Adrenal gland (tissue), 12 donors: ENCODE data around the gene DYSF. TPM values are rescaled to one million over a fixed set of nuclear protein-coding genes. Genes with fewer than 3 reads are reported as not detected.

Experiments
- DNase-seq, 7 donors: peaks; one replicate each; pipeline ENCODE4 v3.0.0-alpha.2; 2019 to 2020
- H3K27ac ChIP-seq, 5 donors: fragments of 200-600 bp; sonication (generic) in 4 of 5; 1 replicate in 3 of 5; 2 replicates in 2 of 5; pipeline versions ENCODE4 v1.5.1 to v1.8.0; 2016 to 2020; ENCODE audit warnings: mild to moderate bottlenecking in 1 of 5
- H3K27me3 ChIP-seq: fragments of 200-600 bp; 2 replicates; pipeline ENCODE4 v1.8.0; 2021
- H3K36me3 ChIP-seq, 2 donors: fragments of 200-600 bp; replicated peaks in 1 of 2; 1 replicate in 1 of 2; 2 replicates in 1 of 2; pipeline versions ENCODE4 v1.5.1 to v1.8.0; 2018 to 2022
- H3K4me1 ChIP-seq, 2 donors: fragments of 200-600 bp; replicated peaks in 1 of 2; 1 replicate in 1 of 2; 2 replicates in 1 of 2; pipeline versions ENCODE4 v1.5.1 to v1.8.0; 2018 to 2021
- H3K4me3 ChIP-seq, 4 donors: fragments of 200-600 bp; sonication (generic) in 3 of 4; one replicate each; pipeline ENCODE4 v1.5.1; 2016 to 2018
- H3K9me3 ChIP-seq, 3 donors: fragments of 200-600 bp; sonication (generic) in 1 of 3; replicated peaks in 1 of 3; 1 replicate in 2 of 3; 2 replicates in 1 of 3; pipeline versions ENCODE4 v1.5.1 to v1.8.0; 2016 to 2021
- CTCF ChIP-seq, 6 experiments: fragments of 450-650 bp in 4 of 6; fragments of 200-600 bp in 2 of 6; sonication (generic) in 1 of 6; IDR thresholded peaks; 1 replicate in 5 of 6; 2 replicates in 1 of 6; pipeline versions ENCODE4 v1.5.1 to v1.8.0; 2016 to 2021; ENCODE audit warnings: antibody characterized with exemption in 6 of 6, mild to moderate bottlenecking in 2 of 6, moderate library complexity in 1 of 6
- POLR2A ChIP-seq, 2 donors: fragments of 450-650 bp; IDR thresholded peaks; one replicate each; pipeline ENCODE4 v1.6.1; 2017; ENCODE audit warnings: antibody characterized with exemption in 2 of 2, mild to moderate bottlenecking in 2 of 2, moderate library complexity in 1 of 2
- WGBS, 4 donors: extraction: QIAGEN DNeasy Blood & Tissue Kit in 2 of 4; methylation state at CpG; one replicate each; pipeline versions ENCODE4 v1.1.5 to v1.1.7; 2013 to 2017; 5-methylcytosine and 5-hydroxymethylcytosine counted together
- intact Hi-C, 2 donors: fragments of 100-400 bp; cut with DNase I; formaldehyde crosslinking; loops; one replicate each; pipeline versions ENCODE4 v1.14.1 to v1.15.0; 2022 to 2023
- polyA plus RNA-seq, 3 donors: library from polyadenylated mRNA; stranded (reverse); fragments of 200-250 nt in 2 of 3; fragments of 350-450 nt in 1 of 3; fragmentation: Illumina TruSeq in 1 of 3; extraction: RNeasy Lipid Tissue Mini Kit (QIAGEN cat#74804) in 1 of 3; gene quantifications; one replicate each; pipeline ENCODE4 v1.2.3, GENCODE V29; 2013 to 2014
- total RNA-seq, 9 donors: library from RNA; depleted of rRNA in 4 of 9; stranded (reverse); fragments of >200 nt in 4 of 9; fragments of 120-200 nt in 1 of 9; fragmentation: NEBNext Ultra II Directional in 1 of 9; extraction: Animal tissue kit (Norgen Biotek cat#: 25700) in 1 of 9; gene quantifications; one replicate each; pipeline versions ENCODE4 v1.1.0 to v1.2.4, GENCODE V29; 2013 to 2023
- donor health status: healthy with polysubstance abuse.
- donor health status: Bipolar disorder and iron deficiency.
- donor health status: DM: yes; HTN: yes; CAD: no.
- donor health status: DM: no; HTN: no; CAD: no.
- donor health status: DM: no; HTN: no; CAD: no.
- donor health status: DM: yes; HTN: yes; CAD: no.

The DYSF gene
- total and polyA plus RNA-seq, 12 donors, result 3.2 to 22.4 (median 15.3) TPM

DNA sequence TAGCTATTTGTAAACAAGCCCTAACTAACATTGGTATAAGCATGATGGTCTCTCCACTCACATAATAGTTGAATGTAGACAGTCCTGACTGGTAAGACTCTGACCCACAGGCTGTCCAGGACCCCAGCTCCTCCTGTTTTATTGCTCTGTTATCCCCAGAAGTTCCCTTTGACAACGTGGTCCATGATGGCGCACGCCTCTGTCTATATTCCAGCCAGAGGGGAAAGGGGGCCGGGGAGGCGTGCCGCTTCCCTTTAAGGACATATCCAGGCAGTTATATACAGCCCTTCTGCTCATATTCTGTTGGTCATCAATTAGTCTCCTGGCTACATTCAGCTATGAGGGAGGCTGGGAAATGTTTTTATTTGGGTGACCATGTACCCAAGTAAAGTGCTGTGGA is 6.7 kb downstream of the DYSF start:
- 81 to 94% (median 88%) methylated on average over 6 of the region's 6 CpGs for WGBS, 4 donors
- intact Hi-C loops, result no loop called here
- no peaks in the 10 kb centered on the region for H3K4me1 ChIP-seq
- H3K4me3 ChIP-seq, result no peak overlapping the region
- H3K27me3 ChIP-seq, result peaks cover 6% of the 10 kb centered on the region
- TF ChIP-seq CTCF (IDR thresholded peaks at IDR 0.05) (no peak), POLR2A (IDR thresholded peaks at IDR 0.05) (no peak)
- no peaks in the 10 kb centered on the region for H3K36me3 ChIP-seq
- DNase-seq, result peak in 2 of 7 donors; percentile 7 to 23
- no peak overlapping the region for H3K27ac ChIP-seq
- H3K9me3 ChIP-seq, result no peaks in the 10 kb centered on the region

- no peaks in the 10 kb centered on the region for H3K9me3 ChIP-seq
- H3K4me3 ChIP-seq, result no peak overlapping the region
- peaks cover 0 to 2% of the 10 kb centered on the region in 2 donors for H3K4me1 ChIP-seq
- no peaks in the 10 kb centered on the region for H3K36me3 ChIP-seq
- intact Hi-C loops, result no loop called here
- no peak overlapping the region for H3K27ac ChIP-seq
- TF ChIP-seq POLR2A (IDR thresholded peaks at IDR 0.05), result no peak
- TF ChIP-seq CTCF (IDR thresholded peaks at IDR 0.05), result peak; percentile 12 to 61 (median 36)
- 56 to 70% (median 61%) methylated on average over 8 to 9 of the region's 9 CpGs for WGBS, 4 donors
- H3K27me3 ChIP-seq, result peaks cover 6% of the 10 kb centered on the region
- DNase-seq, result peak in 3 of 7 donors; percentile 29 to 59 (median 30)
Measured at GRCh38 chr2:71460595-71461303, 7.4 kb downstream of the DYSF start.

DNA sequence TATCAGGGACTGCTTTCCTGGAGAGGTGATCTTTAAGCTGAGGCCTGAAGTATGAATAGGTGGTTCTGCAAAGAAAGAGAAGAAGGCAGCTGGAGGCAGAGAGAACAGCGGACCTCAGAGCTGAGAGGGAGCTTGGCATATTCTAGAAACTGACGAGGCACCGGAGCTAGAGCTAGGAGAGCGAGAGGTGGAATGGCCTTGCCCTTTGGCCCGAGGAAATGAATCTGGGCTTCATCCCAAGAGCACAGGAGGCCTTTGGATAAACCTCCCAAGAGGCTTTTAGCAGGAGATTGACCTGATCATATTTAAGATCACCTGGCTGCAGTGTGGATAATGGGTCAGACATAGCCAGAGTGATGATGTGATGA is 7.9 kb downstream of the DYSF start:
- Histone ChIP-seq H3K36me3 (no peaks in the 10 kb centered on the region), H3K27me3 (peaks cover 11% of the 10 kb centered on the region), H3K4me1 (peaks cover 3 to 7% of the 10 kb centered on the region in 2 donors), H3K27ac (no peak overlapping the region), H3K4me3 (no peak overlapping the region), H3K9me3 (no peaks in the 10 kb centered on the region)
- intact Hi-C loops, result no loop called here
- peak in 2 of 7 donors; percentile 20 to 48 for DNase-seq
- no peak for TF ChIP-seq CTCF (IDR thresholded peaks at IDR 0.05)
- TF ChIP-seq POLR2A (IDR thresholded peaks at IDR 0.05), result no peak
- 29 to 52% (median 38%) methylated on average over 5 of the region's 5 CpGs for WGBS, 4 donors

DNA sequence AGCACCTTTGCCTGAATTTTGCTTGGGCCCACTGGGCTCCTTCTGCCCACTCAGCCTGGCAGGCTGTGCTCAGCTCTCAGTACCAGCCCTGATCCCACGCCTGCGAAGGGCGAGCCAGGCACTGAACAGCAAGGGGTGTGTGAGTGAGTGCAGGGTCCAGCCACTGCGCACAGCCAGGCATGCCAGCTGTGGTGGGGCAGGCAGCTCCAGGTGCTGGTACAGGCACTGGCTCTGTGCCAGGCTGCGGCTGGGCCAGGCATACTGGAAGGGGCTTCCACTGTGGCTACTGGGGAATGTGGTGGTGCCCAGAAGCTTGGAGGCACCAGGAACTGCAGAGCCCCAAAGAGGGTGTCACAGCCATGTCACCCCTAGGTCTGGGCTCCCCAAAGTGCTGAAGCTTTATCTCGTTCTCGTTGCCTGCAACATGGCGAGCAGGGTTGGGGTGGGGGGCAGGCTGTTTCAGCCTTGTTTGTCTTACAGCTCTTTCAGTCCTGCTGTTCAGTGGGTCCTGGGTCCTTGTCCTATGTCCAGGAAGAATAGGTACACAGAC is 8.8 kb downstream of the DYSF start:
- DNase-seq, result peak in 1 of 7 donors; percentile 43
- intact Hi-C loops, result no loop called here
- Histone ChIP-seq H3K9me3 (no peaks in the 10 kb centered on the region), H3K36me3 (no peaks in the 10 kb centered on the region), H3K4me3 (no peak overlapping the region), H3K27ac (no peak overlapping the region), H3K4me1 (peaks cover 5 to 9% of the 10 kb centered on the region in 2 donors), H3K27me3 (peaks cover 12% of the 10 kb centered on the region)
- TF ChIP-seq POLR2A (IDR thresholded peaks at IDR 0.05) (no peak), CTCF (IDR thresholded peaks at IDR 0.05) (no peak)
- 84 to 97% (median 89%) methylated on average over 5 to 8 of the region's 8 CpGs for WGBS, 4 donors
